ENCODE data around the gene DNAJC22. TPM values are rescaled to one million over a fixed set of nuclear protein-coding genes. Genes with fewer than 3 reads are reported as not detected.
A peak's percentile ranks its signal among the peaks of the same experiment; 100 is the strongest.

DNAJC22 gene
- total and polyA plus RNA-seq, 9 of the 15 experiments (the other 6 are each of a cell fraction or from before 2014, with no cell fraction given) = 0.10 to 1.2 (median 0.47) TPM

- TF ChIP-seq SNIP1 (IDR thresholded peaks at IDR 0.05; ENCODE audit: low read depth) = no peak
- no peak for TF ChIP-seq HDAC3 (IDR thresholded peaks at IDR 0.05; ENCODE audit: borderline replicate concordance, partially characterized antibody)
- no peak for TF ChIP-seq ZNF518B (CRISPR knock-in tag; IDR thresholded peaks at IDR 0.05)
- no peak for TF ChIP-seq ILF3 (IDR thresholded peaks at IDR 0.05; ENCODE audit: borderline replicate concordance)
- no peak for TF ChIP-seq KAT8 (IDR thresholded peaks at IDR 0.05; ENCODE audit: low read depth)
- no peak for TF ChIP-seq ZNF253 (CRISPR knock-in tag; conservative IDR thresholded peaks at IDR 0.05)
- no peak for TF ChIP-seq CHD2 (IDR thresholded peaks at IDR 0.05; ENCODE audit: low read depth, low read length)
- no peak for TF ChIP-seq THRAP3 (IDR thresholded peaks at IDR 0.05; ENCODE audit: borderline replicate concordance)
- peak; percentile 69 for TF ChIP-seq MGA (IDR thresholded peaks at IDR 0.05)
- TF ChIP-seq ZNF311 (CRISPR knock-in tag; IDR thresholded peaks at IDR 0.05) = no peak
- no peak for TF ChIP-seq BCL6 (CRISPR knock-in tag; IDR thresholded peaks at IDR 0.05)
- TF ChIP-seq SMAD1 (IDR thresholded peaks at IDR 0.05; ENCODE audit: low read depth, low read length, partially characterized antibody) = no peak
- TF ChIP-seq NFIX (CRISPR knock-in tag; IDR thresholded peaks at IDR 0.05; ENCODE audit: low read depth) = no peak
- no peak for TF ChIP-seq ATF7 (IDR thresholded peaks at IDR 0.05)
Observed at GRCh38 chr12:49305762-49306510, 40.8 kb upstream of the DNAJC22 start (continued).
